Measurements from ENCODE around the gene ABCC8. TPM values are rescaled to one million over a fixed set of nuclear protein-coding genes. Genes with fewer than 3 reads are reported as not detected.

The ABCC8 gene
- total and polyA plus RNA-seq, 2 of the 8 experiments (the other 6 are each of a cell fraction or from before 2014, with no cell fraction given) = 3.7 to 4.9 TPM

- Histone ChIP-seq H3K4ac (replicated peaks; ENCODE audit: insufficient read length, low read depth, low read length) (no peak overlapping the region), H4K91ac (replicated peaks; ENCODE audit: insufficient read length, low read length) (no peak overlapping the region), H2AFZ (ENCODE audit: low read length) (no peak overlapping the region), H3K18ac (ENCODE audit: extremely low read depth, low read length) (no peak overlapping the region), H3K4me2 (ENCODE audit: insufficient read depth in 1 of 2, low read depth in 2 of 2, low read length in 2 of 2) (no peak overlapping the region), H3K23me2 (ENCODE audit: low read depth, low read length) (no peaks in the 10 kb centered on the region), H3K79me1 (ENCODE audit: low read depth, low read length) (no peaks in the 10 kb centered on the region), H4K8ac (ENCODE audit: extremely low read depth, insufficient read depth, low read length) (no peak overlapping the region), H3K23ac (ENCODE audit: insufficient read length) (no peak overlapping the region), H3K9ac (replicated peaks in 1 of 4; ENCODE audit: extremely low read depth in 1 of 4, low read depth in 3 of 4, low read length in 3 of 4) (no peak overlapping the region), H3K79me2 (ENCODE audit: control insufficient read depth in 1 of 2, insufficient read depth in 2 of 2, low read length in 2 of 2) (no peaks in the 10 kb centered on the region), H3K4me3 (ENCODE audit: extremely low read depth in 1 of 4, insufficient read depth in 2 of 4, low read depth in 3 of 4, low read length in 4 of 4) (no peak overlapping the region), H3K4me1 (replicated peaks in 1 of 4; ENCODE audit: control insufficient read depth in 3 of 4, insufficient read depth in 4 of 4, low read length in 3 of 4) (no peaks in the 10 kb centered on the region; a peak in 1 of 7 replicates), H2AK5ac (ENCODE audit: low read depth, low read length) (no peak overlapping the region), H4K5ac (ENCODE audit: insufficient read length, low read depth, low read length) (no peak overlapping the region), H3K27me3 (replicated peaks in 1 of 4; ENCODE audit: control insufficient read depth in 3 of 4, extremely low read depth in 1 of 4, insufficient read depth in 3 of 4, low read length in 3 of 4) (0 out of 7 replicates have a peak, but pooled peaks cover 0 to 2% (median 0%) of the 10 kb centered on the region in 4 experiments), H3K36me3 (ENCODE audit: control insufficient read depth in 2 of 4, insufficient read depth in 4 of 4, low read length in 3 of 4) (no peaks in the 10 kb centered on the region), H2BK120ac (replicated peaks; ENCODE audit: low read depth, low read length) (no peak overlapping the region), H2BK5ac (ENCODE audit: low read depth, low read length) (no peak overlapping the region), H3K27ac (ENCODE audit: low read depth, low read length) (no peak overlapping the region), H2BK12ac (ENCODE audit: low read depth, low read length) (no peak overlapping the region), H3K56ac (replicated peaks; ENCODE audit: insufficient read length, low read depth, low read length) (no peak overlapping the region), H3K14ac (ENCODE audit: insufficient read length) (no peak overlapping the region), H2BK20ac (ENCODE audit: low read length) (no peak overlapping the region), H4K20me1 (replicated peaks in 1 of 2; ENCODE audit: control insufficient read depth in 1 of 2, insufficient read depth in 2 of 2, low read length in 2 of 2) (no peaks in the 10 kb centered on the region), H2BK15ac (ENCODE audit: low read length) (no peak overlapping the region), H3K9me3 (ENCODE audit: insufficient read depth in 2 of 2, low read depth in 1 of 2, low read length in 1 of 2) (no peaks in the 10 kb centered on the region)
- no peak for DNase-seq (ENCODE audit: low read depth in 1 of 2, low spot score in 2 of 2)
- CTCF ChIA-PET (ENCODE audit: partially characterized antibody) = interaction anchor here (0.7 to 44.8 kb wide), 9 partner anchors 8 to 106 kb away, joined by 3 to 1414 read pairs (median 8); partner anchors contain the start of gene KCNJ11
- POLR2A ChIA-PET (ENCODE audit: partially characterized antibody) = no interaction called here
- WGBS, 2 experiments (ENCODE audit: extremely low coverage in 1 of 2, insufficient coverage in 1 of 2, insufficient read length in 1 of 2, insufficient replicate concordance in 2 of 2, low coverage in 1 of 2, low lambda C conversion rate in 2 of 2, missing lambda C conversion rate in 1 of 2) = 87% methylated on average over 6 of the region's 6 CpGs; no CpG with 5 or more reads in 1 of the 2 experiments
- FAIRE-seq = no peak
- TF ChIP-seq KDM5A (IDR thresholded peaks at IDR 0.05; ENCODE audit: low read length) = no peak
- no peak for TF ChIP-seq SP4 (IDR thresholded peaks at IDR 0.05; ENCODE audit: low read length)
- no peak for TF ChIP-seq CREB1 (IDR thresholded peaks at IDR 0.05)
- no peak for TF ChIP-seq SIRT6 (IDR thresholded peaks at IDR 0.05; ENCODE audit: low read length)
- no peak for TF ChIP-seq SP2 (IDR thresholded peaks at IDR 0.05; ENCODE audit: low read length)
- TF ChIP-seq MAFK (IDR thresholded peaks at IDR 0.05; ENCODE audit: low read depth, low read length) = no peak
- no peak for TF ChIP-seq JUN (IDR thresholded peaks at IDR 0.05; ENCODE audit: low read depth, low read length)
- TF ChIP-seq TAF1 (IDR thresholded peaks at IDR 0.05; ENCODE audit: low read depth, low read length) = no peak
Measured at GRCh38 chr11:17490232-17490631, 13.6 kb upstream of the ABCC8 start.
